Activated CD4-positive, alpha-beta memory T cell treated with anti-CD3 and anti-CD28 coated beads, Interleukin-2, amount 10 ng/mL, durations not matched to agents 7 days and 5 days (primary cell): Measurements from ENCODE around the gene DIPK1A. TPM values are rescaled to one million over a fixed set of nuclear protein-coding genes. Genes with fewer than 3 reads are reported as not detected.

Experiments
- CTCF ChIA-PET: fragments of 350-600 bp; sonication (Branson Sonifier 250); formaldehyde crosslinking; loops from one replicate; lab custom pipeline; 2021; ENCODE audit warnings: antibody characterized with exemption, inconsistent platforms; lab: Charles Lee
- POLR2A ChIA-PET: fragments of 350-600 bp; sonication (Branson Sonifier 250); formaldehyde crosslinking; loops from one replicate; lab custom pipeline; 2021; ENCODE audit warnings: antibody characterized with exemption; lab: Charles Lee
- DNase-seq: peaks from one replicate; pipeline ENCODE4 v3.0.0-alpha.2; 2020
- H3K27ac Mint-ChIP-seq: one replicate; pipeline ENCODE4 v1.8.0; 2021; ENCODE audit warnings: mild to moderate bottlenecking, mixed read lengths
- H3K27me3 Mint-ChIP-seq: one replicate; pipeline ENCODE4 v1.8.0; 2021; ENCODE audit warnings: mixed read lengths
- H3K36me3 Mint-ChIP-seq: one replicate; pipeline ENCODE4 v1.8.0; 2021; ENCODE audit warnings: low read depth, mixed read lengths
- H3K4me1 Mint-ChIP-seq: one replicate; pipeline ENCODE4 v1.8.0; 2021; ENCODE audit warnings: mixed read lengths
- H3K4me3 Mint-ChIP-seq: one replicate; pipeline ENCODE4 v1.8.0; 2021; ENCODE audit warnings: mild to moderate bottlenecking, mixed read lengths
- H3K9me3 Mint-ChIP-seq: one replicate; pipeline ENCODE4 v1.8.0; 2021; ENCODE audit warnings: mixed read lengths
- total RNA-seq, 2 experiments: library from RNA; stranded (reverse); gene quantifications; one replicate each; pipeline ENCODE4 v1.2.3, GENCODE V29; 2021

The DIPK1A gene
- total RNA-seq, 2 experiments from 2014 or later = 12.7 to 17.2 TPM

GRCh38 chr1:92858564-92859399 is 102.5 kb downstream of the DIPK1A start:
- peak; percentile 51 for DNase-seq
- H3K9me3 Mint-ChIP-seq = peaks cover 3% of the 10 kb centered on the region
- CTCF ChIA-PET = interaction anchor here (0.7 to 4.0 kb wide), 30 partner anchors 10 to 220 kb away, joined by 3 to 168 read pairs (median 5); partner anchors contain the start of genes DIPK1A, MTF2 and RPL5
- POLR2A ChIA-PET = interaction anchor here (1.0 to 8.4 kb wide), 5 partner anchors 11 to 135 kb away, joined by 3 to 65 read pairs (median 4); partner anchors contain the start of gene DIPK1A
- peaks cover 10% of the 10 kb centered on the region for H3K36me3 Mint-ChIP-seq
- peaks cover 27% of the 10 kb centered on the region for H3K4me1 Mint-ChIP-seq
- H3K27me3 Mint-ChIP-seq = no peaks in the 10 kb centered on the region
- peak overlapping the region; percentile 32 for H3K4me3 Mint-ChIP-seq
- peak overlapping the region; percentile 19 for H3K27ac Mint-ChIP-seq

GRCh38 chr1:92857817-92858216 is 103.4 kb downstream of the DIPK1A start:
- peaks cover 27% of the 10 kb centered on the region for H3K4me1 Mint-ChIP-seq
- H3K27me3 Mint-ChIP-seq = no peaks in the 10 kb centered on the region
- CTCF ChIA-PET = interaction anchor here (0.7 to 4.0 kb wide), 18 partner anchors 10 to 205 kb away, joined by 3 to 168 read pairs (median 6); partner anchors contain the start of genes DIPK1A and RPL5
- no peak overlapping the region for H3K27ac Mint-ChIP-seq
- H3K4me3 Mint-ChIP-seq = no peak overlapping the region
- peaks cover 3% of the 10 kb centered on the region for H3K9me3 Mint-ChIP-seq
- POLR2A ChIA-PET = interaction anchor here (2.2 to 8.4 kb wide), 2 partner anchors 103 to 136 kb away, joined by 10 to 65 read pairs; partner anchors contain the start of gene DIPK1A
- H3K36me3 Mint-ChIP-seq = peaks cover 10% of the 10 kb centered on the region
- DNase-seq = no peak

- Mint-ChIP-seq H3K4me1 (peaks cover 27% of the 10 kb centered on the region), H3K4me3 (no peak overlapping the region), H3K36me3 (peaks cover 12% of the 10 kb centered on the region), H3K9me3 (peaks cover 3% of the 10 kb centered on the region), H3K27ac (no peak overlapping the region), H3K27me3 (no peaks in the 10 kb centered on the region)
- ChIA-PET CTCF (interaction anchor here (1.1 to 4.4 kb wide), 3 partner anchors 105 to 207 kb away, joined by 3 to 37 read pairs (median 4); no protein-coding TSS in a partner anchor), POLR2A (interaction anchor here (8.4 kb wide), 1 partner anchor 106 kb away, joined by 65 read pairs; the partner anchor contains the start of gene DIPK1A)
- DNase-seq = no peak
Observed at GRCh38 chr1:92855236-92855635, 106.0 kb downstream of the DIPK1A start.

- DNase-seq = no peak
- POLR2A ChIA-PET = interaction anchor here (8.4 kb wide), 1 partner anchor 107 kb away, joined by 65 read pairs; the partner anchor contains the start of gene DIPK1A
- H3K36me3 Mint-ChIP-seq = peaks cover 15% of the 10 kb centered on the region
- no peak overlapping the region for H3K27ac Mint-ChIP-seq
- peaks cover 24% of the 10 kb centered on the region for H3K4me1 Mint-ChIP-seq
- H3K27me3 Mint-ChIP-seq = no peaks in the 10 kb centered on the region
- peaks cover 3% of the 10 kb centered on the region for H3K9me3 Mint-ChIP-seq
- H3K4me3 Mint-ChIP-seq = no peak overlapping the region
- CTCF ChIA-PET = interaction anchor here (0.7 to 4.4 kb wide), 5 partner anchors 23 to 208 kb away, joined by 3 to 37 read pairs (median 8); partner anchors contain the start of gene RPL5
Observed at GRCh38 chr1:92854101-92854785, 107.0 kb downstream of the DIPK1A start.

- Mint-ChIP-seq H3K27me3 (no peaks in the 10 kb centered on the region), H3K9me3 (peaks cover 3% of the 10 kb centered on the region), H3K36me3 (peaks cover 15% of the 10 kb centered on the region), H3K4me1 (peaks cover 16% of the 10 kb centered on the region), H3K27ac (no peak overlapping the region), H3K4me3 (no peak overlapping the region)
- ChIA-PET CTCF (interaction anchor here (1.4 to 4.4 kb wide), 4 partner anchors 22 to 209 kb away, joined by 4 to 37 read pairs (median 8); partner anchors contain the start of gene RPL5), POLR2A (interaction anchor here (8.4 kb wide), 1 partner anchor 108 kb away, joined by 65 read pairs; the partner anchor contains the start of gene DIPK1A)
- no peak for DNase-seq
Observed at GRCh38 chr1:92853299-92853698, 108.0 kb downstream of the DIPK1A start.

GRCh38 chr1:92851729-92852128 is 109.5 kb downstream of the DIPK1A start:
- POLR2A ChIA-PET = no interaction called here
- Mint-ChIP-seq H3K27me3 (no peaks in the 10 kb centered on the region), H3K9me3 (peaks cover 3% of the 10 kb centered on the region), H3K27ac (no peak overlapping the region), H3K36me3 (peaks cover 15% of the 10 kb centered on the region), H3K4me3 (no peak overlapping the region), H3K4me1 (peaks cover 12% of the 10 kb centered on the region)
- DNase-seq = no peak
- CTCF ChIA-PET = interaction anchor here (0.8 to 2.5 kb wide), 3 partner anchors 17 to 211 kb away, joined by 3 to 12 read pairs (median 4); partner anchors contain the start of gene DIPK1A

- Mint-ChIP-seq H3K4me1 (peaks cover 10% of the 10 kb centered on the region), H3K4me3 (no peak overlapping the region), H3K9me3 (peaks cover under 1% of the 10 kb centered on the region), H3K36me3 (peaks cover 18% of the 10 kb centered on the region), H3K27ac (no peak overlapping the region), H3K27me3 (no peaks in the 10 kb centered on the region)
- ChIA-PET CTCF (no interaction called here), POLR2A (no interaction called here)
- DNase-seq = no peak
Observed at GRCh38 chr1:92850019-92850418, 111.2 kb downstream of the DIPK1A start.

GRCh38 chr1:92848201-92848600 is 113.1 kb downstream of the DIPK1A start:
- Mint-ChIP-seq H3K36me3 (peaks cover 23% of the 10 kb centered on the region), H3K27ac (no peak overlapping the region), H3K9me3 (no peaks in the 10 kb centered on the region), H3K4me3 (no peak overlapping the region), H3K4me1 (no peaks in the 10 kb centered on the region), H3K27me3 (no peaks in the 10 kb centered on the region)
- ChIA-PET CTCF (interaction anchor here (1.5 kb wide), 1 partner anchor 10 kb away, joined by 4 read pairs; no protein-coding TSS in a partner anchor), POLR2A (no interaction called here)
- DNase-seq = no peak

GRCh38 chr1:92845908-92846307 is 115.4 kb downstream of the DIPK1A start:
- DNase-seq = no peak
- H3K4me3 Mint-ChIP-seq = no peak overlapping the region
- H3K4me1 Mint-ChIP-seq = peaks cover 3% of the 10 kb centered on the region
- ChIA-PET CTCF (no interaction called here), POLR2A (no interaction called here)
- H3K27me3 Mint-ChIP-seq = no peaks in the 10 kb centered on the region
- H3K9me3 Mint-ChIP-seq = no peaks in the 10 kb centered on the region
- peaks cover 40% of the 10 kb centered on the region for H3K36me3 Mint-ChIP-seq
- no peak overlapping the region for H3K27ac Mint-ChIP-seq

GRCh38 chr1:92844439-92844838 is 116.8 kb downstream of the DIPK1A start:
- DNase-seq = no peak
- Mint-ChIP-seq H3K27me3 (no peaks in the 10 kb centered on the region), H3K36me3 (peaks cover 51% of the 10 kb centered on the region), H3K27ac (no peak overlapping the region), H3K9me3 (no peaks in the 10 kb centered on the region), H3K4me3 (no peak overlapping the region), H3K4me1 (peaks cover 12% of the 10 kb centered on the region)
- ChIA-PET POLR2A (no interaction called here), CTCF (no interaction called here)

GRCh38 chr1:92843429-92844352 is 117.6 kb downstream of the DIPK1A start:
- DNase-seq = no peak
- Mint-ChIP-seq H3K36me3 (peaks cover 58% of the 10 kb centered on the region), H3K4me1 (peaks cover 18% of the 10 kb centered on the region), H3K27ac (no peak overlapping the region), H3K4me3 (no peak overlapping the region), H3K27me3 (no peaks in the 10 kb centered on the region), H3K9me3 (no peaks in the 10 kb centered on the region)
- ChIA-PET POLR2A (interaction anchor here (1.0 to 4.7 kb wide), 3 partner anchors 10 to 119 kb away, joined by 3 to 36 read pairs (median 3); partner anchors contain the start of gene RPL5), CTCF (no interaction called here)
